Stimulated activated naive CD4-positive, alpha-beta T cell (primary cell): ENCODE measurements around the gene TRDN.
"Not testable (repeated sequence)": the region's sequence is repeated elsewhere in the genome, so short reads cannot be mapped to it uniquely, and the experiment has no call there.

ENCODE experiments used
- DNase-seq, 6 experiments: peaks; one replicate each; lab custom pipeline; 2025; lab: John Stamatoyannopoulos, UW

The TRDN gene

GRCh38 chr6:123629258-123629941 is 7.3 kb downstream of the TRDN start:
- DNase-seq: no peak

GRCh38 chr6:123625696-123626095 is 11.1 kb downstream of the TRDN start:
- DNase-seq: no peak

GRCh38 chr6:123622780-123623179 is 14.0 kb downstream of the TRDN start:
- DNase-seq: no peak

GRCh38 chr6:123619156-123619555 is 17.6 kb downstream of the TRDN start:
- DNase-seq: no peak

GRCh38 chr6:123616942-123617341 is 19.8 kb downstream of the TRDN start:
- DNase-seq: no peak

- no peak for DNase-seq
Observed at GRCh38 chr6:123616016-123616415, 20.7 kb downstream of the TRDN start.

GRCh38 chr6:123610779-123611178 is 26.0 kb downstream of the TRDN start:
- DNase-seq: no peak

- DNase-seq: no peak
Observed at GRCh38 chr6:123604067-123604466, 32.7 kb downstream of the TRDN start.

- no peak for DNase-seq
Observed at GRCh38 chr6:123598011-123598410, 38.7 kb downstream of the TRDN start.

GRCh38 chr6:123594776-123595175 is 42.0 kb downstream of the TRDN start:
- no peak for DNase-seq

GRCh38 chr6:123592426-123592825 is 44.3 kb downstream of the TRDN start:
- no peak for DNase-seq

- no peak for DNase-seq
Observed at GRCh38 chr6:123589973-123590372, 46.8 kb downstream of the TRDN start.

- no peak for DNase-seq
Observed at GRCh38 chr6:123589317-123589716, 47.4 kb downstream of the TRDN start.

GRCh38 chr6:123588546-123588895 is 48.2 kb downstream of the TRDN start:
- DNase-seq: no peak

GRCh38 chr6:123587838-123588545 is 48.8 kb downstream of the TRDN start:
- DNase-seq: no peak

GRCh38 chr6:123587407-123587806 is 49.3 kb downstream of the TRDN start:
- not testable (repeated sequence) for DNase-seq

- DNase-seq: no peak
Observed at GRCh38 chr6:123580331-123580730, 56.4 kb downstream of the TRDN start.

- no peak for DNase-seq
Observed at GRCh38 chr6:123575188-123575587, 61.6 kb downstream of the TRDN start.

GRCh38 chr6:123570813-123571684 is 65.7 kb downstream of the TRDN start:
- DNase-seq: no peak

GRCh38 chr6:123569575-123569974 is 67.2 kb downstream of the TRDN start:
- DNase-seq: no peak

- no peak for DNase-seq
Observed at GRCh38 chr6:123565529-123565928, 71.2 kb downstream of the TRDN start.

GRCh38 chr6:123564361-123564760 is 72.4 kb downstream of the TRDN start:
- no peak for DNase-seq

- DNase-seq: no peak
Observed at GRCh38 chr6:123562677-123563076, 74.1 kb downstream of the TRDN start.
